NCI-H524 treated with DMSO at 0.1 percent for 48 hours (cell line): Measurements from ENCODE around the gene CSF1R.

ENCODE experiments used
- DNase-seq: peaks from one replicate; lab custom pipeline; 2025; lab: John Stamatoyannopoulos, UW

The CSF1R gene

GRCh38 chr5:150022681-150023080 lies 63.7 kb downstream of the CSF1R start:
- DNase-seq: no peak

GRCh38 chr5:150022158-150022531 lies 64.2 kb downstream of the CSF1R start:
- no peak for DNase-seq

DNA sequence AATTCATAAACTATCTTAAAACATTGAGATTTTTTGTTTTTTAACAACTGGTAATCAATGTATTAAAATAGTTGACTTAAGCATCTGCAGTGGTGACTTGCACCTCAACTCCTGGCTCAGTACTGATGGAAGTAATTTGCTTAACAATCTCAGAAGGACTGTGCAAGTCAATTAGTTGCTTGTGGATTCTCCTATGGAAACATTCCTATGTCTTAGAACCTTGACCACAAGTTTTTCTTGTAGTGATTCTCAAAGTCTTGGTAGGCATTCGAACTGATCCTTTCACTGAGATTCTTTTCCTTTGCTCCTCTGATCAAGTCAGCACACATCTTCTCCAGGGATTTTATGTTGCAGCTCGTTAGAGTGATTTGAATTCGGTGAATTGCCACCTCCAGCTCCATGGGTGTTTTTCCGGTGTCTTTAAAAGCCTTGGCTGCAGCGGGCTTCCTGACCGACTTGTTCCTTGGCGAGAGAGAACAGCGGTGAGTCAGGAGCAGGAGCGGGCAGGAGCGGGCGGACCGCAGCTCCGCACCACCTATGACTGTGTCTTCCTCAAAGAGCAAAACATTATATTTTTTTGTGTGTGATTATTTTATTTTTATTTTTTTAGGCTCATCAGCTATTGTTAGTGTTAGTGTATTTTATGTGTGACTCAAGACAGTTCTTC lies 64.7 kb downstream of the CSF1R start:
- DNase-seq: no peak

DNA sequence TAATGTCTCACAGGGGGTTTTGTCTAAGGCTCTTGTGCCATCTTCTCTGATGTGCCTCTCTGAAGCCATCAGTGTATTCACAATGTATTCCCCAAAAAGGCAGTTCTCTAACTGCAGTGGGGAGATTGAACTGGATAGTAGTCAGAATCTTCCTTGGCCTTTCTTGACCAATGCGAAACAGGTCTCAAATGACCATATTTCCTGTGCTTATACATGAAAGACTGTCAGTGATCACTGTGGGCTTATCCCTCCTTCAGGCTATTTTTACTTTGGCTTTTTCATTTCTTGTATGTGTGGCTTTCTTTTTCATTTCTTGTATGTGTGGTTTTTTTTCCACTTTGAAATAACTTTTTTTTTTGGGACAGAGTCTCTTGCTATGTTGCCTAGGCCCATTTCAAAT lies 66.1 kb downstream of the CSF1R start:
- DNase-seq: no peak

DNA sequence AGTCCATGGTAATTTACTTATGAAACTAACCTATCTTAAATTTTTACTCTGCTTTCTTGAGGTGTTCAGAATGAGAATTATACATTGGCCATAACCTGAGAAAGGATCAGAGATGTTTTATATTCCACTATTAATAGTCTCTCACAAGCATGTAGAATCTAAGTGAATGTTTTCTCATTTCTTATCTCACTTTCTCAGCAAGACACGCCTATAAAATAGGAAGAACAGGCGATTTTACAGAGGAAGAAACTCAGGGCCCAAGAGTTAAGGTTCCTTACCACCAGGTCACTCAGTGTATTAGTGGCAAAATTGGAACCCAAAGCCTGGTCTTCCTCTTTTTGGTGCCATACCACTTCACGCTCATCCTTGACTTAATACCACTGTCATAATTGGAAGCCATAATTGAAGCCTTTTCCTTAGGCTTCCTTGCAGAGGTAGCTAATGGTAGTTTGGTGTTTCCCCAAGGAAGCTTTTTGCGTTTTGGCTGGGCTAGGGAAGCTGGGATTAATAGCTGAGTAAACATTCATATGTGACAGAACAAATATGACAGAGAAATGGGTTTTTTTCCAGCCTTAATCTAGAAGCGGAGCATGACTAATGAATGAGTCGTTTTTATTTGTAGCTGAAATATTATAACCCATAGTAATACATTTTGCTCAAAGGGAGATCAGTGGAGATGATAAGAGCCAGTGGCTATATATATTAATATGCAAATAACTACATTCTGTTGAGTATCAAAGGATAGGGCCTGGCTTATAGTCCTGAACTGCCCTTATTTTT lies 68.9 kb downstream of the CSF1R start:
- no peak for DNase-seq

GRCh38 chr5:150016537-150016936 lies 69.8 kb downstream of the CSF1R start:
- DNase-seq: no peak

DNA sequence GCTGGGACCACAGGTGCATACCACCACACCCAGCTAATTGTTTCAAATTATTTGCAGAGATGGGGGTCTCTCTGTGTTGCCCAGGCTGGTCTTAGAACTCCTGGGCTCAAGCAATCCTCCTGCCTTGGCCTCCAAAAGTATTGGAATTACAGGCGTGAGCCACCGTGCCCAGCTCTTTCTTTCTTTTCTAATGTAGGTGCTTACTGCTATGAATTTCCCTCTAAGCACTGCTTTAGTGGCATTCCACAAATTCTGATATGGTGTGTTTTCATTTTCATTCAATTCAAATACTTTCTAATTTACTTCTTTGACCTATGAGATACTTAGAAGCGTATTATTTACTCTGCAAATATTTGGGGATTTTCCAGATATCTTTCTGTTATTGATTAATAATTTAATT lies 70.9 kb downstream of the CSF1R start:
- DNase-seq: no peak

GRCh38 chr5:150014456-150014855 lies 71.9 kb downstream of the CSF1R start:
- no peak for DNase-seq

DNA sequence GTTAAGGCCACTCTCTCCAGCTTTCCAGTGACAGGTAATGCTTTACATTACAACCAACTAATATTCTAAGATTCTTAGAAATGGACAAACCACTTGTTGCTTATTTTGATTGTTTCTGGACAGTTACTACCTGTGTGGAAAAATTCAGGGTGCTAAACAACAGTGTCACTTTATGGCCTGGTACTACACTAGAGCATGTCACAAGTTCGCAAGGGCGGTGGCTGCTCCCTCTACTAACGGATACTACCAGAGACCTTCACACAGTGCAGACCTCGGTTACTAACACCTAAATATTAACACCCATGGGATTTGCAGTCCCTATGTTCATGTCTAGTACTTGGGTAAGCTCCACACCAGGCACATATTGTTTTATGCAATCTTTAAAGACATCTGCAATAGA lies 72.4 kb downstream of the CSF1R start:
- DNase-seq: no peak

DNA sequence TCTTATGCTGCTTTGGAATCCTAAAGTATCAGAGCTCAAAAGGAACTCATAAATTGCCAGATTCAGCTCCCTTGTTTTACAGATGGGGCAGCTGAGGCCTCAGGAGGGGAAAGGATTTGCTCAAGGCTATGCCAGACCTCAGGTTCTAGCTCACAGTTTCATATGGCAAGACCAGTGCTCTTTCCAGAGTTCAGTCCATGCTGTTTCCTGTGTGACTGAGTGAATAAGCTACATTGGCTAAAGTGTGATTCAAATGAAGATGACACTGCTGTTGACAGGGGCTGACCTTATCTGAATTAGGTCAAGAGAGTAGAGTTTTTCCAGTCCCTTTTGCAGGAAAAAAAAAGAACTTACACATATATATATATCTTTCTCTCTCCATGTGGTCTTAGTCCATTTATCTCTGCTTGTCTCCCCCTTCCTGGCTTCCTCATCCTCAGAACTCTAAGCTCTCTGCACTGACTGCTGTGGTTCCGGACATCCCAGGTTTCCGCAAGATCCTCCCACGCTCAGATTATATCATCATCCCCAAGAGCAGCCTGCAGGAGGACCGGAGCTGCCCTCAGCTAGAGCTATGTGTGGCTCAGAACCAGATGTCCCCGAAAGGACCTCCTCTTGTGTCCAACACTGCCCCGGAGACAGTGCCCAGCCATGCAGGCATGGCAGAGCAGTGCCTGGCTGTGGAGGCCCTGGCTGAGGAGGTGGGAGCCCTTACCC lies 76.5 kb downstream of the CSF1R start:
- DNase-seq: no peak

DNA sequence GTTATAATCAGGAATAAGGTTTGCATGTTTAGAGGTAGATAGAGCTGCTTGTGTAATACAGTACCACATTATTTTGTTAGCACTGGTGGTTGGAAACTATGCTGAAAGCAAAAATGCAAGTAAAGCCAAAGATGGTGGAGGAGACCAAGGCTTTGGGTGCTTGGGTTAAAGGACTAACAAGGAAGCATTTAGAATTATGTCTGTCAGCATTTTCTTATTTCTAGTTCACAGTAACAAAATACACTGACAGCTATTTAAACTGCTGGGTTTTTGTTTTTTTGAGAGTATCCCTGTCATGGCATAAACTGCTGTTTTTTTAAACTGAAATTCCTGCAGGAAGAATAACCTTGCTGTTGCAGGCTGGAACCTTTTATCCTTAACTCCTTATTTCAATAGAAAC lies 79.3 kb downstream of the CSF1R start:
- DNase-seq: no peak

- DNase-seq: no peak
Measured at GRCh38 chr5:150006318-150006717, 80.0 kb downstream of the CSF1R start.
